HG02610 (cell line): Measurements from ENCODE around the gene MMRN2.
"Not testable (repeated sequence)": the region's sequence is repeated elsewhere in the genome, so short reads cannot be mapped to it uniquely, and the experiment has no call there.

Experiments
- ATAC-seq: cut with Tn5 transposase; IDR thresholded peaks from one replicate; pipeline ENCODE4 v1.9.1; 2021; ENCODE audit warnings: mild to moderate bottlenecking, moderate library complexity; ENCODE audit not compliant: unreplicated experiment

MMRN2 gene

DNA sequence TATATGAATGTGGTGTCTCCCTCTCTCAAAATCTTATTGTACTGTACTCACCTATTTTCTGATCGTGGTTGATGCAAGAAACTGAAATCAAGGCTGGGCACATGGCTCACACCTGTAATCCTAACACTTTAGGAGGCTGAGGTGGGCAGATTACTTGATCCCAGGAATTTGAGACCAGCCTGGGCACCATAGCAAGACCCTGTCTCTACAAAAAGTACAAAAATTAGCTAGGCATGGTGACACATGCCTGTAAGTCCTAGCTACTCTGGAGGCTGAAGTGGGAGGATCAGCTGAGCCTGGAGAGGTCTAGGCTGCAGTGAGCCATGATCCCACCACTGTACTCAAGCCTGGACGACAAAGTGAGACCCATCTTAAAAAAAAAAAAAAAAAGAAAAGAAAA, 16.0 kb downstream of the MMRN2 start:
- ATAC-seq: no peak

DNA sequence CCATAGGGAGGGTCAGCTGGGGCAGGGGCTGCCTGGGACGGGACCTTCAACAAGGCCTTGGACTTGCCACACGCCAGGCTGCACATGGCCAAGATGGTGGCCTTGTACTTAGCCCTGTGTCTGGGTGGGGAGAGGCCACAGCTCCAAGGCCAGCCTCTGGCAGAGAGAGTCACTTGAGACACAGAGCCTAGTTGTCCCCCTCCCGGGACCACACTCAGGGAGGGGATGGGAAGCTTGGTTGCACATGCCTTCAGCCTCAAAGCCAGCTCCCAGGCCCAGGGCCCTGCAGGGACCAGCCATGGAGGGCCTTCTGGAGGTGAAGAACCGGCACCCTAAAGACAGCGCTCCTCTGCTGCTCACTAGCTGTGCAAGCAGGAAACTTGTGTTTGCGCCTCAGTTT, 16.7 kb downstream of the MMRN2 start:
- no peak for ATAC-seq

DNA sequence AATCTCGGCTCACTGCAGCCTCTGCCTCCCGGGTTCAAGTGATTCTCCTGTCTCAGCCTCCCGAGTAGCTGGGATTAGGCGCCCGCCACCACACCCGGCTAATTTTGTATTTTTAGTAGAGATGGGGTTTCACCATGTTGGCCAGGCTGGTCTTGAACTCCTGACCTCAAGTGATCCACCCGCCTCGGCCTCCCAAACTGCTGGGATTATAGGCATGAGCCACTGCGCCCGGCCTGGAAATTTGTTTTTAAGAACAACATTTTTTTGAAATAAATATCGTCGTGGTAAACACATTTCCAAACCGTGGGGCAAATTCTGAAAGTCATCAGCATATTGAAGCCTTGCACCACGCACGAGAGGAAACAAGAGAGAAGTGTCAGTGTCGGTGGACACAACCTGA, 17.3 kb downstream of the MMRN2 start:
- not testable (repeated sequence) for ATAC-seq

DNA sequence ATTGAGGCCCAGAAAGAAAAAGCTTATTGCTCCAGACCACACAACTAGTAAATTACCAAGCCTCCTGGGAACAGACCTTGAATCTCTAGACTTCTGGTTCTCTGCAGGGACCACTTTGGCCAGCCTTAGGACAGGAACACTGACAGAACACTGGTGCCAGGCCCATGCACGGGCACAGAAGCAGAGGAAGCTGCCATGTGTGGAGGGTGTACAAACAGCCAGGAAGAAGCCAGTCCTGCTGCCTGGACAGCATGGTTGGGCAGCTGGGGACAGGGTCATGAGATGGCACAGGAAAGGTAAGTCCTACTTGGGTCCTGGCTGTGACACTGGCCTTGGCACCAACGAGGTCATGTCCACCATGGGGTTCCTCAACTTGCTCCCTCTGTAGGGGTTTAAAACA, 19.2 kb downstream of the MMRN2 start:
- ATAC-seq: no peak

DNA sequence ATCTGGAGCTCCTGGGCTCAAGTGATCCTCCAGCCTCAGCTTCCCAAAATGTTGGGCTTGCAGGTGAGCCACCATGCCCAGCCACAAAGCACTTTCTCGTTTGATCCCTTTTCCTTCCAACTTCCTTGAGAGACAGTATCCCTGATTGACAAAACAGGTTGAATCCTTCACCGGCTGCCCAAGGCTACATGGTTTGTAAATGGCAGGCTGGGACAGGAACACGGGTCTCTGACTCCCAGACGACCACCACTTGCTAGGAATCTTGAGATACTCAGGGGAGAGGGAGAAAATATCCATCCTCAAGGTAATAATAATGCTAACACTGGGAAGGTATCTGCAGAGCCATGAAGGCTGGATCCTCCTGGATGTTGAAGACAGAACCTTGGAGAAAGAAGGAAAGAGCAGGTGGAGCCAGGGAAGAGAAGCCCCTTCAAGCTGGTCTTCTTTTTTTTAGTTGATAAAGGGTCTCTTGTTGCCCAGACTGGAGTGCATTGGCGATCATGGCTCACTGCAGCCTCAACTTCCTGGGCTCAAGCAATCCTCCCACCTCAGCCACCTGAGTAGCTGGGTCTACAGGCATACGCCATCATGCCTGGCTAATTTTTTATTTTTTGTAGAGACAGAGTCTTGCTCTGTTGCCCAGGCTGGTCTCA, 19.8 kb downstream of the MMRN2 start:
- ATAC-seq: no peak

DNA sequence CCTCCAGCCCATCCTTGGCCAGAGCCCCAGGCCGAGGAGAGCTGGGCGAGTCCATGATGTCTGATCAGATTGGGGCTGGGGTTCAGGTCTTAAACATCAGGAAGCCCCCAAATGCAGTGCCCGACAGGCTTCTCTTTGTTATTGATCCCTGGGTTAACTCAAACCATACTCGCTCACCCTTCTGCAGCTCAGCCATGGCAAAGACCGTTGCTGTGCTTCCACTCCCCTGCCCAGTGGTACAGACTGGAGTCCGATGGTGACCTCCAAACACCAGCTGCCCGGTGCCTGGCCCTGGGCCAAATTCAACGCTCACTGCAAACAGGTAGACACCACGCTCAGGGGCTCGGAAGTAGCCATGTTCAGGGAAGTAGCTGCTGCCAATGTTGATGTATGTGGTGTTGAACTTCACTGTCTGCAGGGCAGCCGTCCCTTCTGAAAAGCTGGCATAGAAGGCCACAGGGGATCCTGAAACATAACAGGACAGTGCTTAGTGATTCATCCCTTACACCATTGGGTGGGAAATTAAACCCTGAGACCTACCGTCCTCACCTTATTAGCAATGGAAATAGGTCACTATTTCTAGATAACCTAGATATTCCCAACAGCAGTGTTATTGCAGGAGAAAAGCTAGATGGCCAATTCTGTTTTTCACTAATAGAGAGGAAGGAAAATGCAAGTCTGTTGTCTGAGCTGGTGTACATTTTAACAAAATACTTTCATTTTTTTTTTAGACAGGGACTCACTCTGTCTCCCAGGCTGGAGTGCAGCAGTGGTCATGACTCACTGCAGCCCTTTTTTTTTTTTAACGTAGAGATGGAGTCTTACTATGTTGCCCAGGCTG, 20.5 kb downstream of the MMRN2 start:
- ATAC-seq: no peak

DNA sequence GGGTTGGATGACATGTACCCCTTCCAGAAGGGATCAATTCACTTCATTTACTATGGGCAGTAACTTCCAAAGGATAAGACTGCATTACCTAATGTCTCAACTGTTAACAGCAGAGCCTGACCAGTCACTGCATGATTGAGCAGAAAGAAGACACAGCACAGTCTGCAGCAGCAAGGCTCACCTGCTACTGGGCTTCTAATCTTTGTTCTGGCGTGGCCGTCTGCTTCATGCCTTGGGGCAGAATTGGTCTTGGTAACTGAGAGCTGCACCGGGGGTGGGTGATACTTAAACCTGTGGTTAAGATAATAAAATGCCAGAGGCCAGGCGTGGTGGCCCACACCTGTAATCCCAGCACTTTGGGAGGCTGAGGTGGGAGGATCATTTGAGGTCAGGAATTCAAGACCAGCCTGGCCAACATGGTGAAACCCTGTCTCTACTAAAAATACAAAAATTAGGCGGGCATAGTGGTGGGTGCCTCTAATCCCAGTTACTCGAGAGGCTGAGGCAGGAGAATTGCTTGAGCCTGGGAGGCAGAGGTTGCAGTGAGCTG, 23.2 kb downstream of the MMRN2 start:
- ATAC-seq: not testable (repeated sequence)

DNA sequence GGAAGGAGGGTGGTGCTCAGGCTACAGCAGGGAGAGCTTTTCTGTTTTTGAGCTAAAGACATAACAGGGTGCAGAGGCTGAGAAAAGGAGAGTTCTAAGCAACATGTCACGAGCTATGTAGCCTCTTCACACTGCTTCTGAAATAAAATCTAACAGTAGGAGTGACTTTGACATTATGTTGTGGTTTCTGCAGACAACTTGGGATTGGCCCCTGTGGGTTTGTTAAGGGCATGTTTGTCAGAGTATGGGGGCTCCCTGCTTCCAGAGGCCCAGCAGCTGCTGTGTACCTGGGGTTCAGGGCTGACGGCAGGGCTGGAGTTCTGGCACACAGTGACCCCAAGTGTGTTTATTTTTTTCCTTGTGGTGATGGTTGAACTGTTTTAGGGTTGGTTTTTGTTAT, 24.7 kb downstream of the MMRN2 start:
- ATAC-seq: no peak

DNA sequence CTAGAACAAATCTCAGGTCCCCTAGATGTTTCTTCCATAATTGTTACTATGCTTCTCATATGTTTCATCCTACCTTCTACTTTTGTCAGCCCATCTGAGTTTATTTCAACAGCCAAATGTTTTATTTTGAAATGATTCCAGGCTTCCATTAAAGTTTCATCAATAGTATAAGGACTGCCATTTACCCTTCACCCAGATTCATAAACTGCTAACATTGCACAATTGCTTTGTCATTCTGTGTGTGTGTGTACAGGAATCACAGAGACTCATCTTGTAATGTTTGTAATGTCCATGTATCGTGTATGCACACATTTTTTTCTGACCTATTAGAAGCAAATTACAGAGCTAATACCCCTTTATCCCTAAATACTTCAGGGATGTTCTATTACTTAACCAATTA, 25.5 kb downstream of the MMRN2 start:
- no peak for ATAC-seq

DNA sequence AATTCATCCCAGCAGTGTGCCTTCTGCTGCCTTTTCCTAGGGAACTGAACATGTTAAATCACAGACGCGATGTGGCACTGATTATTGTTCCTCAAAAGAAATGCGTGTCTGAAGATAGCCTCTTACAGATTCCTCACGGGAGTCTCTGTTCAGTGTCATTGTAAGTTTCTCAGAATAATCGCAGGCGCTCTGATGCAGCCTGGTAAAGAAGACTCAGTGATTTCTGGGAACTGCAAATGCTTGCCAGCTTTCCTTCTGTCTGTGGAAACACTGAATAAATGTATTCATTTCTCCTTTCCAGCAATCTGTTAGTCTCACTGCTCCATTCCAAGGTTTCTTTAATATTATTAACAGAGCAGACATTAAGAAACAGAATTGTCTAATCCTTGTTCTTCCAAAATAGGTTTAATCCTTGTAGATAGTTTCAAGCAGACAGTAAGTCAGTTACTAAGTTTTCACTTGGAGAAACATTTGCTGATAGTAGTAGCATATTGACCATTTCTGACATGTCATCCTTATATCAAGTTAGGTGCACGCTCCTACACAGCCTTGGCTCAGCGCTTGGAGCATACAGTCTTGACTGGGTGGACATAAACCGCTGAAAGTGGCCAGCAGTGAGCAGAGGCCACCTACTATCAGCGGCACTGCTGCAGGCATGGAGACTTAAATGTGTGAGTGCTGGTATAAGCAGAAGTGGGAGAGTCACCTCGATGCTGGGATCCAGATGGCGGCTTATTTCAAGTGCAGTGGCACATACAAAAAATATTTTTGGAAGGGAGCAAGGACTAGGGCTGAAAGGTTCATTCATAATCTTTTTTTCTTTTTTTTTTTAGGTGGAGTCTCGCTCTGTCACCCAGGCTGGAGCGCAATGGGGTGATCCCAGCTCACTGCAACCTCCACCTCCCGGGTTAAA, 27.7 kb downstream of the MMRN2 start:
- ATAC-seq: no peak

DNA sequence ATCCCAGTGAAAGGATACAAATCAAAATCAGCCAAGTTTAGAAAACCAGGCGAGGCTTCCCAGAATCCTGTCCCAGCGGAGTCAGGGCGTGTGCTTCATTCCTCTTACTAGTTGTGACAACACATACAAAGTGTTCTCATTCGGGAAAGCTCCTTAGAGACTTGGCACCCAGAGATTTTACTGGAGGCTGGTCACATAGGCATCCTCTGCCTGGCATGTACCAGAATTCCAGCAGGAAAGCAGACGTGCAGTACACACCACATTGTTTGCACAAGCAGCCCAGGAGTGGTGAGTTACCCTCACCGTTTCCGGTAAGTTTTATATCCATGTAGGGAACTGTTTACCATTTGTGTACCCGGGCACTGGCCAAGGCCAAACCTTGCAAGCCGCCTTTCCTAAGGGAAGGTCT, 34.9 kb downstream of the MMRN2 start:
- ATAC-seq: no peak

DNA sequence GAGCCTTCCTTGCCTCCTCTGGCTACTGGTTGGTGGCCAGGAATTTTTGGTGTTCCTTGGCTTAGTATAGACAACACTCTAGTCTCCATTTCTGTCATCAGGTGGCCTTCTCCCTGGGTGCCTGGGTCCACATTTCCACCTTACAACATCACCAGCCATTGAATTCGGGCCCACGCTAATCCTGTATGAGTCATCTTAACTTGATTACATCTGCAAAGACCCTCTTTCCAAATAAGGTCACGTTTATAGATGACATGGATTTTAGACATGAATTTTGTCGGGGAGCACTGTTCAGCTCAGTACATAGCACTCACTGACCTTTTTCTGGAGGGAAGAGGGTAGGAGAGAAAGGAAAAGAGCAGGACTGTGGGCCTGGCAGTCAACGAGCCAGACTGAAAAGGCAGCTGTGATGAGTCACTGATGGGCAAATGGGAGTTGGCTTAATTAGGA, 39.4 kb downstream of the MMRN2 start:
- ATAC-seq: no peak

DNA sequence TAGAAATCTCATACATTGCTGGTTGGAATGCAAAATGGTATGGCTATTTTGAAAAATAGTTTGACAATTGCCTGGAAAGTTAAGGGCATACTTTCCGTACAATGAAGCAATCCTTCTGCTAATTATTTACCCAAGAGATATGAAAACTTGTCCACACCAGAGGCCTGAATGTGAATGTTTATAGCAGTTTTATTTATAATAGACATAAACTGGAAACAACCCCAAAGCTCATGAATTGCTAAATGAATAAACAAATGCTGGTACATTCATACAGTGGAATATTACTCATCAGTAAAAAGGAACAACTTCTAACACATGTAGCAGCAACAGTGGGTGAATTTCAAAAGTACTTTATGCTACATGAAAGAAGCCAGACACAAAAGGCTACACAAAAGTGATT, 42.7 kb downstream of the MMRN2 start:
- ATAC-seq: no peak

DNA sequence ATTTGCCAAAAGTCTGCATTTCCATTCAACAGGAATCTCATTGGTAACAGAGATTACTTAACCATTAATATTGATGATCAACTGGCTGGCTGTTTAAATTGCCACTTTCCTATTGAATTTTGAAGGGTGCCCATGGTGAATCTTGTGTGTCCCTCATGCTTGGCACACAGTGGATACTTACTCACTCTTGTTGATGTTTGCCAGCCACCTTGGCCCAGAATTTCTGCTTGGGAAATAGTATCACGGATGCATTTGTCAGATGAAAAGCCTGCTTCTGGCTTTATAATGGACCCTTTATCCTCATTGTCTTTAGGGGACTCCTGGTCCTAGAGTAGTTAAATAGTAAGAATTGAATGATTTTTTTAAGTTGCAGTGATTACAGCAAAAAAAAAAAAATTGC, 52.0 kb downstream of the MMRN2 start:
- ATAC-seq: no peak

DNA sequence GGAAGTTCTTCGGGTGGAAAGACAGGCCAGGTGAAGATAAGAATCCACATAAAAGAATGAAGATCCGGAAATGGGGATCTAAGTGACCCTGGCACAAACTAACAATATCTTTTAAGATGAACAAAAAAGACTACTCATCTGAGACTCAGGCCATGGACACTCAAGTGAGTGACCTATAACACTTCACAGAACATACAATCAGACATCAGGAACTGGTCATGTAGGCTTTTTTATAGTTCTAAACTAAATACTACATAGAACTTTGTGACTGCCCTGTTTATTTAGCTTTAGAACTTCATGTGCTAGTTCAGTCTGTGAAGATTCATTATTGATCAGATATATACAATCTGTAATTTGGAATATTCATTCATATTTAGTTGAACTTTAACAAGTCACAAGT, 52.8 kb downstream of the MMRN2 start:
- no peak for ATAC-seq

DNA sequence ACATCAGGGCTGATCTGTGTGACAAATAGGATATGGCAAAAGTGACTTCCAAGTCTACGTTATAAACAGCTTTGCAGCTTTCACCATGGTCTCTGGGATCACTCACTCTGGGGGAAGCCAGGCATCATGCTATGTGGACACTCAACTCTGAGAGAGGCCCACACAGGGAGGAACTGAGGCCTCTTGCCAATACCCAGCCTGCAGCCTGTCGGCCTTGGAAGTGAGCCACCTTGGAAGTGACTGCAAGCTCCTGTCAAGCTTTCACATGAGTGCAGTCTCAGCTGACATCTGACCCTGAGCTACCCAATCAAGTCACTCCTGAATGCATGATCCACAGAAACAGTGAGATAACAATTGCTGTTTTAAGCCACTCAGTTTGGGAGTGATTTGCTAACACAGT, 56.5 kb downstream of the MMRN2 start:
- ATAC-seq: no peak

DNA sequence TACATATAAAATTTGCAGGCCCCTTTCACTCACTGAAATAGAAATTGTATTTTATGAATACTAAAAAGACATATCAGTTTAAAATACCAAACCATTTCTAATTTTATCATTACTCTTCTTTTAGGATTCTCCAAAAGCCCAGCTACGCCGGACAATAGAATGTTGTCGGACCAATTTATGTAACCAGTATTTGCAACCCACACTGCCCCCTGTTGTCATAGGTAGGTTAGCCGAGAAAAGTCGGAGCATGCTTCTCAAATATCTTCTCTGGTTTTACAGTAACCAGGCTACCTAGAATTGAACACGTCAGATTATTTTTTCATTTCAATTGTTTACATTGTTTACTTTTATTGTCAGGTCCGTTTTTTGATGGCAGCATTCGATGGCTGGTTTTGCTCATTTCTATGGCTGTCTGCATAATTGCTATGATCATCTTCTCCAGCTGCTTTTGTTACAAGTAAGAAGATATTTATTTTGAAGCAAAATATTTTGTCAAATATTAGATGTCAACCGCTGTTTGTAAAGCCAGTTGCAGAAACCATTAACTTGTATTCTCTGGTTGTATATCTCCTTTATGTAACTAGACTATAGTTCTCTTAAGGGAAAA, 57.6 kb downstream of the MMRN2 start:
- peak; percentile 58 for ATAC-seq

DNA sequence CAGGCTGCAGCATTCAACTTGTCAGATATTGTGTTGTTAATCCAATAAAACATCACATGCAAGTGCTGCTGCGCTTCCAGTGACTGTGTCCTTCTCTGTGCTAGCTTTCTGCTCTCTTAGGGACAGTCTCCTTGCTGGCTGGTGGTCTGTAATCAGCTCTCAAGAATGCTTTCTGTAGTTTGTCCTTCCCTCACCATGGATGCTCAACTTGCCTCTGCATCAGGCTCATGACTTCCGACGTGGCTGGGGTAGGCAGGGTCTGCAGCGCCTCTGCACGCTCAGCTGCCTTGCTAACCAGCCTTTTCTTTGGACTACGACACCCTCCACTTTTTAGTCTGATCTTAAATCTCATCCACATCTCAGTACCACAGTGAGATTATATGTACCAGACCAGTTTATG, 58.3 kb downstream of the MMRN2 start:
- no peak for ATAC-seq

DNA sequence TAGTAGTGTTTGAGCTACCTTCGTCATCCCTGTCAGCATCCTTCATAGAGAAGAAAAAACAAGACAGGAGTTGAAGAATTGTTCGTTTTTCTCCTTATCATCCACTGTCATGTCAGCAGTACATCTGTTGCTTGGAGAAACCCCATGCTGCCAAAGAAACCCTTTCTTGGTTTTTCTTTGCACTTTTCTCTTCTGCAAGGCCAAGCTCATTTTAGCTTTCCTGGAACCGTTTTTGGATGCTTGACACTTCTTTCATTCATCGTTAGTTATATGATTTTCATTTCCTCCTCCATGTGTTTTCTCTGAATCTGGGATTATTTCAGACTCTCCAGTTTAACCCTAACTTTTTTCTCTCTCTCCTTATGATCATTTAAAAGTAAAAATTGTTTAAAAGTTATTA, 58.9 kb downstream of the MMRN2 start:
- ATAC-seq: no peak

DNA sequence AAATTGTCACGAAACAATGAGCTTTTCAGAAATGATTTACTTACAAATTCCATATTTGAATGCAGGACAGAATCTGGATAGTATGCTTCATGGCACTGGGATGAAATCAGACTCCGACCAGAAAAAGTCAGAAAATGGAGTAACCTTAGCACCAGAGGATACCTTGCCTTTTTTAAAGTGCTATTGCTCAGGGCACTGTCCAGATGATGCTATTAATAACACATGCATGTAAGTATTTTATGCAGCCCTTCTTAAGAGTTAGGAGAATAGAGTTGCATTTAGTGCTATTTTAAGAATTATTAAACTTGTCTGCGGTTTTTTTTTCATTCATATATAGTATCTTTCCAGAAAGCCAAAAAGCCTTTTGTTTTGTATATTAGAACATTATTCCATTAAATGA, 67.4 kb downstream of the MMRN2 start:
- ATAC-seq: no peak
